OCI-LY7 (cell line): ENCODE results near the gene AATF. TPM values are rescaled to one million over a fixed set of nuclear protein-coding genes. Genes with fewer than 3 reads are reported as not detected.

Source experiments
- BruUV-seq: library from RNA; stranded (reverse); fragments of 400-500 nt; replicated peaks from 2 replicates; lab custom pipeline; 2021; lab: Mats Ljungman, UMichigan
- CTCF ChIA-PET: fragments of 300-600 bp; sonication (Branson Sonifier 250); formaldehyde crosslinking; loops from one replicate; lab custom pipeline; 2022; ENCODE audit warnings: antibody characterized with exemption; ENCODE audit not compliant: unreplicated experiment; lab: Charles Lee
- POLR2A ChIA-PET: fragments of 300-600 bp; sonication (Branson Sonifier 250); formaldehyde crosslinking; loops from one replicate; lab custom pipeline; 2022; ENCODE audit warnings: antibody characterized with exemption; lab: Charles Lee
- DNase-seq: peaks from one replicate; pipeline ENCODE4 v3.0.0-alpha.2; 2015; ENCODE audit warnings: low spot score
- H2AFZ ChIP-seq: fragments of 200-600 bp; sonication (generic), shearing (Covaris generic); 2 replicates; pipeline ENCODE4 v1.6.1; 2014; ENCODE audit warnings: mild to moderate bottlenecking, antibody characterized with exemption, low read length, moderate library complexity
- H3K27ac ChIP-seq: fragments of 200-600 bp; sonication (generic); 2 replicates; pipeline ENCODE4 v1.5.1; 2014; ENCODE audit warnings: mixed run types, low read depth, mild to moderate bottlenecking, moderate library complexity, low read length, inconsistent platforms; ENCODE audit not compliant: poor library complexity, severe bottlenecking
- H3K36me3 ChIP-seq: fragments of 200-600 bp; sonication (generic); 2 replicates; pipeline ENCODE4 v1.6.1; 2014; ENCODE audit warnings: mild to moderate bottlenecking, antibody characterized with exemption, low read length, moderate library complexity, mixed read lengths; ENCODE audit not compliant: insufficient read depth
- H3K4me1 ChIP-seq: fragments of 200-600 bp; sonication (generic); 2 replicates; pipeline ENCODE4 v1.5.1; 2014; ENCODE audit warnings: mild to moderate bottlenecking, low read length; ENCODE audit not compliant: insufficient read depth, poor library complexity, severe bottlenecking
- H3K4me2 ChIP-seq: fragments of 200-600 bp; sonication (generic); 2 replicates; pipeline ENCODE4 v1.6.1; 2014; ENCODE audit warnings: mild to moderate bottlenecking, low read length
- H3K4me3 ChIP-seq: fragments of 200-600 bp; sonication (generic); 2 replicates; pipeline ENCODE4 v1.5.1; 2014; ENCODE audit warnings: mild to moderate bottlenecking, low read depth, low read length; ENCODE audit not compliant: poor library complexity, severe bottlenecking
- H3K79me2 ChIP-seq: fragments of 200-600 bp; sonication (generic); 2 replicates; pipeline ENCODE4 v1.6.1; 2016; ENCODE audit warnings: low read depth, mild to moderate bottlenecking, low read length, moderate library complexity, mixed read lengths; ENCODE audit not compliant: insufficient read depth
- H3K9me2 ChIP-seq: fragments of 200-600 bp; sonication (generic); 2 replicates; pipeline ENCODE4 v1.6.1; 2016; ENCODE audit warnings: mild to moderate bottlenecking, low read length, mixed read lengths; ENCODE audit not compliant: insufficient read depth
- H3K9me3 ChIP-seq: fragments of 200-600 bp; sonication (generic); 2 replicates; pipeline ENCODE4 v1.6.1; 2014; ENCODE audit warnings: mild to moderate bottlenecking, mixed run types, low read length, mixed read lengths
- H4K20me1 ChIP-seq: fragments of 200-600 bp; sonication (generic); 2 replicates; pipeline ENCODE4 v1.6.1; 2014; ENCODE audit warnings: mild to moderate bottlenecking, antibody characterized with exemption, low read length, moderate library complexity, mixed read lengths; ENCODE audit not compliant: insufficient read depth
- EZH2phosphoT487 ChIP-seq: fragments of 200-600 bp; sonication (generic); IDR thresholded peaks from 2 replicates; pipeline ENCODE4 v1.6.1; 2018; ENCODE audit warnings: low read depth, borderline replicate concordance, mild to moderate bottlenecking, mixed run types, antibody characterized with exemption, low read length, moderate library complexity, mixed read lengths
- intact Hi-C: fragments of 100-400 bp; cut with micrococcal nuclease; formaldehyde crosslinking; loops from one replicate; pipeline ENCODE4 v1.10.0; 2022; ENCODE audit not compliant: unreplicated experiment
- total RNA-seq, 2 experiments: library from RNA; depleted of rRNA in 1 of 2; stranded (reverse); fragments of >200 nt in 1 of 2; shearing (Covaris generic) in 1 of 2; gene quantifications; 2 replicates each; pipeline ENCODE4 v1.2.3, GENCODE V29; 2014 to 2022
- TF ChIP-seq, protein P1 (sequence below): fragments of 200-600 bp; sonication (generic); conservative IDR thresholded peaks from 2 replicates; pipeline ENCODE4 v1.5.1; 2014; ENCODE audit warnings: mild to moderate bottlenecking, antibody characterized with exemption, low read length, moderate library complexity, mixed read lengths

The AATF gene
- total RNA-seq, 2 experiments from 2014 or later, result 83.5 to 94.3 TPM

GRCh38 chr17:36945959-36946725 is 2.6 kb upstream of the AATF start:
- H2AFZ ChIP-seq, result no peak overlapping the region
- peaks cover 16% of the 10 kb centered on the region; the same call in 1 of the 2 replicates for H4K20me1 ChIP-seq
- POLR2A ChIA-PET, result no interaction called here
- H3K4me1 ChIP-seq, result peaks cover 22% of the 10 kb centered on the region
- H3K36me3 ChIP-seq, result peaks cover 12% of the 10 kb centered on the region
- no peak overlapping the region for H3K4me3 ChIP-seq
- H3K9me3 ChIP-seq, result no peaks in the 10 kb centered on the region
- TF ChIP-seq, protein P1, sequence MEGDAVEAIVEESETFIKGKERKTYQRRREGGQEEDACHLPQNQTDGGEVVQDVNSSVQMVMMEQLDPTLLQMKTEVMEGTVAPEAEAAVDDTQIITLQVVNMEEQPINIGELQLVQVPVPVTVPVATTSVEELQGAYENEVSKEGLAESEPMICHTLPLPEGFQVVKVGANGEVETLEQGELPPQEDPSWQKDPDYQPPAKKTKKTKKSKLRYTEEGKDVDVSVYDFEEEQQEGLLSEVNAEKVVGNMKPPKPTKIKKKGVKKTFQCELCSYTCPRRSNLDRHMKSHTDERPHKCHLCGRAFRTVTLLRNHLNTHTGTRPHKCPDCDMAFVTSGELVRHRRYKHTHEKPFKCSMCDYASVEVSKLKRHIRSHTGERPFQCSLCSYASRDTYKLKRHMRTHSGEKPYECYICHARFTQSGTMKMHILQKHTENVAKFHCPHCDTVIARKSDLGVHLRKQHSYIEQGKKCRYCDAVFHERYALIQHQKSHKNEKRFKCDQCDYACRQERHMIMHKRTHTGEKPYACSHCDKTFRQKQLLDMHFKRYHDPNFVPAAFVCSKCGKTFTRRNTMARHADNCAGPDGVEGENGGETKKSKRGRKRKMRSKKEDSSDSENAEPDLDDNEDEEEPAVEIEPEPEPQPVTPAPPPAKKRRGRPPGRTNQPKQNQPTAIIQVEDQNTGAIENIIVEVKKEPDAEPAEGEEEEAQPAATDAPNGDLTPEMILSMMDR, result no peak
- TF ChIP-seq EZH2phosphoT487, result no peak
- intact Hi-C loops, result loop anchor here (5.0 kb wide), 1 partner anchor 411 kb away; no protein-coding TSS in a partner anchor
- peaks cover 22% of the 10 kb centered on the region for H3K79me2 ChIP-seq
- no peak overlapping the region for H3K4me2 ChIP-seq
- no peak overlapping the region for H3K27ac ChIP-seq
- DNase-seq, result no peak
- CTCF ChIA-PET, result no interaction called here
- no peaks in the 10 kb centered on the region for H3K9me2 ChIP-seq
- BruUV-seq, result no TSS peak

- Histone ChIP-seq H4K20me1 (peaks cover 17% of the 10 kb centered on the region; the same call in 1 of the 2 replicates), H3K9me2 (no peaks in the 10 kb centered on the region), H3K4me3 (no peak overlapping the region), H3K4me1 (peaks cover 24% of the 10 kb centered on the region), H3K9me3 (no peaks in the 10 kb centered on the region), H3K79me2 (peaks cover 28% of the 10 kb centered on the region), H3K36me3 (peaks cover 18% of the 10 kb centered on the region), H3K27ac (no peak overlapping the region), H3K4me2 (no peak overlapping the region), H2AFZ (no peak overlapping the region)
- DNase-seq, result no peak
- POLR2A ChIA-PET, result no interaction called here
- no peak for TF ChIP-seq EZH2phosphoT487
- TF ChIP-seq, protein P1, result no peak
- BruUV-seq, result no TSS peak
- CTCF ChIA-PET, result no interaction called here
- intact Hi-C loops, result loop anchor here (5.0 kb wide), 1 partner anchor 411 kb away; no protein-coding TSS in a partner anchor
These were observed 2.0 kb upstream of the AATF start for GRCh38 chr17:36946726-36947091.
